HG03103 (cell line): ENCODE results near the gene PTPRH.

ENCODE experiments used
- ATAC-seq: cut with Tn5 transposase; IDR thresholded peaks from one replicate; pipeline ENCODE4 v1.9.1; 2021; ENCODE audit warnings: low read depth; ENCODE audit not compliant: unreplicated experiment

PTPRH gene

GRCh38 chr19:55246462-55247451, 37.5 kb upstream of the PTPRH start:
- ATAC-seq: no peak

DNA sequence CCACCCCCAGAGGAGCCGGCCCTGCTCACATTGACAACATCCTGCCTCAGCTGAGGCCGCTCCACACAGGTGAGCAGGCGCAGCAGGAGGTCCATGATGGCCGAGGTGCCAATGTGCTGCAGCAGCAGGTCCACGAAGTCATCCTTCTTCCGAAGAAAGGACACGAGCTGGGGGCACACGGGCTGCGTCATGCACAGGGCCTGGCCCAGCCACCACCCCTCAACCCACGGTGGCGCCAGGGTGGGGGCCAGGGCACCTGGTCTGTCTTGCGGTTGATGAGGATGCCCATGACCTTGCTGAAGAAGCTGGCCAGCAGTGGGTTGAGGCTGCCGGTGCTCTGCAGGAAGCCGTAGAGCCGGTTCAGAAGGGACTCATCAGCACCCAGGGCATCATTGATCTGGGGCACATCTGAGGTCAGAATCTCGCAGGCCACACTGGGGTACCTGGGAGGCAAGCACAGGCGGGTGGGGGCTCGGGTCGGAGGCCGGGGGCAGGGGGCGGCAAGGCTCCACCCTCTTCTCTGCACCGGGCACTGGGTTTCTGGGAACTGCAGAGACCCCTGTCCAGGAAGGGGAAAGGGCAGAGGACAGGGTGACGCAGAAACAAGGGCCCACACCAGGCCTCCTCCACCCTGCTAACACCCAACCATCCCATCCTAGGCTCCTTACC, 36.1 kb upstream of the PTPRH start:
- ATAC-seq: no peak

DNA sequence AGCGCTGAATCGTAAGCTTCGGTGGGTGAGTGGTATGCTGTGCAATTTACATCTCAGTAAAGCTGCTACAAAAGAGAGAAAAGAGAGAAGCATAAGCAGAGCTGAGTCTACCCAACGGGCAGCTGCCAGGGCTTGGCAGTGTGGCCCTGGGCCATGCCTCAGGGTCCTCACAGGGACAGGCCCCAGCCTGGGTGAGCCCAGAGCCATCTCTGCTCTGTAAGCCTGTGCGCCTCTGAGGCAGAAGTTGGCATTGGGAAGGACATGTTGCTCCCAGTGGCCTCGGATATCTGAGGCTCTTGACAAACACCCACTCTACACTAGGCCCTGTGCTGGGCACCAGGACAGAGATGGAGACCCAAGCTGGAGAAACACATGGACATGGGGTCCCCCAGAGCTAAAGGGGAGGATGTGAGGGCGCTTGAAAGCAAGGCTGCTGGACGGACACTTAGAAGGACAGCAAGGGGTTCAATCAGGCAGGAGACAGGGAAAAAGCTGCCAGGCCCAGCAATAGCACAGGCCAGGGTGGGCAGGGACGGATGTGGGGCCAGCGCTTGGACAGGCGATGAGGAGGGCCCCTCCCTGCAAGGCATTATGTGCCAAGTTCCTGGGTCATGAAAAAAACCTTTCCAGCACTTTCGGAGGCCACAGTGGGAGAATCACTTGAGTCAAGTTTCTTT, 34.8 kb upstream of the PTPRH start:
- no peak for ATAC-seq

DNA sequence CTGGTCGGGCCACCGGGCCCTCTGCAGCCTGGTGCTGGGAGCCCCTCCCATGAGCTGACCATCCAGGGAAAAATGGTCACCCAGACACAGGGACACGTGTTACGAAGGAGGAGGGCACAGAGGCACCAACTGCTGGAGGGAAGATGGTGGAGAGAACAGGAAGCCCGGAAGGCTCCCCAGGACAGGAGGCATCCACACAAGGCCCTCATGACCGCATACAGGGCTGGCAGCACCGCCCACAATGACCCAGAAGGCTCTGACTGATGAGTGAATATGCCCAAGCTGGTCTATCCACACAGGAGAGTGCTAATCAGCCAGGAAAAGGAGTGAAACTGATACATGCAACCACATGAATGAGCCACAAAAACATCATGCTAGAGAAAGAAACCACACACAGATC, 33.2 kb upstream of the PTPRH start:
- no peak for ATAC-seq

- ATAC-seq: no peak
Observed at GRCh38 chr19:55241935-55242464, 32.7 kb upstream of the PTPRH start.

DNA sequence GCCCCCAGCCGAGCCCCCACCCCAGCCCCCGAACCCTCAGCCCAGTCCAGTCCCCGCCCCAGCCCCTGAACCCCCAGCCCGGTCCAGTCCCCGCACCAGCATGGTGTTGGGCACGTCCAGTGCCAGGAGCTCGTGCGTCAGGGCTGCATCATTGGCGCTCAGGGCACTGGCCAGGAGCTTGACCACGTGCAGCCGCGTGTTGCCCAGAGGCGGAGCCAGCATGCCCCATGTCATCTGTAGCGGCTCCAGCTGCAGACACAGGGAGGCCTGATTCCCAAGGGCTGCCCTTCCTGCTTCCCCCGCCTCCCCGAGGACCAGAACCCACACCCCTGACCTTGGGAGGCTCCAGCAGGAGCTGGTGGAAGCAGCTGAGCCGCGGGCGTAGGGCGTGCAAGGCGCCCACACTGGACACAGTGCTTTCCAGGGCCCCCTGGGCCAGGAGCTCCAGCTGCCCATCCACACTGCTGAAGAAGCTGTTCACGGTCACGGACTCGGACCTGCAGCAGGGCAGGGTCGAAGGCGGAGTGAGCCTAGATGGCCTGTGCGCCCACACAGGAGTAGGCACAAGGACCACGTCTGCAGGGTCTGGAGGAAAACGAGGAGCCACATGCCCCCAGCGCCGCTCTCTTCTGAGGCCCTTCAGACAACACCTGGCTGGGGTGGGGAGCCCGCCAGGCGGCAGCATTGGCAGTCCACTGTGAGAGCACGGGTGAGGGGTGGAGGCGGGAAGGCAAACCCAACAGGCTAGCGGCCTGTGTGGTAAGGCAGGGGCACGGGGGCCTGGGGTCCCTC, 32.0 kb upstream of the PTPRH start:
- ATAC-seq: no peak

DNA sequence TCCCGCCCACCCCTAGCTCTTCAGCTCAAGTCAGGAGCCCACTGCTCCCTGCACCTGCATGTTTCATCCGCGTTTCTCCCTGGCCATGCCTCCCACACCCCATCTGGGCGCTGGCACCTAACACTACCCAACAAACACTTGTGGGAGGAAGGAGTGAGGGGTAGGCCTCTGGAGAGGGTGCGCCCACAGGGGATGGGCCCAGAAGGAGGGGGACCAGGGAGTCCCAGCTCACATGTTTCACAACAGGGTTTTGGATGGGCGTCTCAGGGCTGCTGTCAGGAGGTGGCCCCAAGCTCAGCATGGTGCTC, 31.4 kb upstream of the PTPRH start:
- ATAC-seq: no peak

DNA sequence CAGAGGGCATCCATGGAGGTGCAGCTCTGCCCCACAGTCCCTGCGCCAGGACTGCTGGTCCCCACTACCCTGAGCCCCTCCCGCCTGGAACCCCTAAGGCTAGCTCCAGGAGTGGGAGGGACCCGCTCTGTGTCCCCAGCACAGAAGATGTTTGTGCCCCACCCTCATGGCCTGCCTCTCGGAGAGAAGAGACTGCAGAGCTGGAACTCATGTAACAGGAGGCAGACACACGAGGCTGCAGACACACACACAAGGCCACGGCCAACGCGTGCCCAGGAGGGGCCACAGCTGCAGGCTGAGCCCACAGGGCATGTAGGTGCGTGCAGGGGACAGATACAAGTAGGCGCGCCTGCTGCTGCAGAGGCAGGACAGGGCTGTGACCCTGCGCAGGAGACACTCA, 29.7 kb upstream of the PTPRH start:
- no peak for ATAC-seq

GRCh38 chr19:55238030-55238429, 28.7 kb upstream of the PTPRH start:
- ATAC-seq: no peak

DNA sequence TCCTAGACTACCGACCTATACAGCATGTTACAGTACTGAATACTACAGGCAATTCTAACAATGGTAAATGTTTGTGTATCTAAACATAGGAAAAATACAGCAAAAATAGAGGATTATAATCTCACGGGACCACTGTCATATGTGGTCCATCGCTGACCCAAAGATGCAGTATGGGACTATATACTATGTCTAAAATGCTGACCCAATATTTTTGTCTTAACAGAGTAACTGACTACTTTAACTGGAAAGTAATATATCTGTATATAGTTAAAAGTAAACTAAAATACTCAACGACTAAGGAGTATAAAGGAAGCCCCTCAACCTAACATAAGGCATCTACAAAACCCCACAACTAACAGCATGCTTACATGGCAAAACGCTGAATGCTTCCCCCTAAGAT, 23.7 kb upstream of the PTPRH start:
- no peak for ATAC-seq

DNA sequence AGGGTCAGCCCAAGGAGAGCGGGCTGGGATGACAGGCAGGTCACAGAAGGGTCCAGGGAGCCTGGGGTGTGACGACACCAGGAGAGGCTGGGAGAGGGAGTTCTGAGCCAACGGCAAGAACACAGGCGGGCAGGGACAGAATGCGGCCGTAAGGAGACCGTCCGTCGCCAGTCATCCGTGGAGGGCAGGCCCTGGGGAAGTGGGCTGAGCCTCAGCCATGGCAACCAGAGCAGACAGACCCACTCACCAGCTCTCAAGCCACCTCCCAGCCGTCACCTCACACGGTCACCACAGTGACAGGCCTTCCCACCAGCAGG, 22.9 kb upstream of the PTPRH start:
- no peak for ATAC-seq

- no peak for ATAC-seq
Observed at GRCh38 chr19:55231391-55232285, 22.3 kb upstream of the PTPRH start.

GRCh38 chr19:55230780-55231179, 21.5 kb upstream of the PTPRH start:
- no peak for ATAC-seq

- ATAC-seq: no peak
Observed at GRCh38 chr19:55230329-55230728, 21.0 kb upstream of the PTPRH start.

DNA sequence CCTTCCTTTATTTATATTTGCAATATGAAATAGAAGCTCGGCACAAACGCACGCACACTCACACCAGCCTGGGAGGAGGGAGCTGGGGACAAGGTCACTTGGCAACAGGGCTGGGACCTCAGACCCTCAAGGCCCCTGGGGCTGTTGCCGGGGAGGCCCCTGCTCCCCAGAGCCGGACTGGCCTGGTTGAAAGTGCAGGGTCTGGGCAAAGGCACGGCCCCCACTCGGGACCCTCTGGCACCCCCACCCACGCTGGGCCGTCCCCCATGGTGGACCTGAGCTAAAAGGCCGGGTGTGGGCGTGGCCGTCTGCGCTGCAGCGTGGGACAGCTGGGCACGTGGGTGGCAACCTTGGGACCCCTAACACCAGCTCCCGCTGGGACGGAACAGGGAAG, 20.5 kb upstream of the PTPRH start:
- ATAC-seq: no peak

DNA sequence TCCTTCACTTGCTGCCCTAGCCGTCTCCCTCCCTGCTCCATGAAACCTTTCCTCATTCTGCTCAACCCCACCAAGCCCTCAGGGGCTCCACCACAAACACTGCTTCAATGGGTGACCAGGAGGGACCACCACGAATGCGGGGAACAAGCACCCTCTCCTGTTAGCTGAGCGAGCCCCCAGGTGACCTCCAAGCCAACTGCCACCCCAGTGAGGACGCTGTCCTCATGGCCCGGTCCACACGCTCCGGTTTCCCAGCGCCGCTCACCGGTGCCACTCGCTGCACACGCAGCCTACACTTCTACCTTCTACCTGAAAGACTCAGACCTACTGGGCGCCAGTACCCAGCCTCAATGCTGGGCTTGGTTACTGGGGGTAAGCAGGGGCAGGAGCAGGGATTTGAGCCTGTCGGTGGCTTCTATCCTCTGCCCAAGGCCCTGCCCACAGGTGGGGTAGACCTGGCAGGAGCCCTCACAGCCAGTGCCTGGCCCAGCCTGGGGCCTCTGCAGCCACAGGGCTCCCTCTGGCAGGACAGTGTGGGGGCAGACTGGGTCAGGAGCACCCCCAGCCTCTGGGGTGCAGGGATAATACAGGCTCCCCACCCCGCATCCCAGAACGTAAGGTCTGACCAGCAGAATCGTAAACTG, 20.0 kb upstream of the PTPRH start:
- no peak for ATAC-seq

GRCh38 chr19:55228403-55229031, 19.2 kb upstream of the PTPRH start, which contains the start of gene TMEM86B:
Gene TMEM86B, minus strand, starts transcription at chr19:55228763. Its CDS starts 22 bp downstream, at chr19:55228741.
- ATAC-seq: no peak

- no peak for ATAC-seq
Observed at GRCh38 chr19:55228015-55228391, 18.7 kb upstream of the PTPRH start.
